Tibial artery (tissue), 4 donors: ENCODE measurements around the gene SLC16A9.

Source experiments
- DNase-seq, 2 donors: peaks; one replicate each; pipeline ENCODE4 v3.0.0-alpha.2; 2019
- H3K27ac ChIP-seq, 2 donors: fragments of 200-600 bp; sonication (generic) in 1 of 2; 1 replicate in 1 of 2; 2 replicates in 1 of 2; pipeline ENCODE4 v1.5.1; 2018 to 2019; ENCODE audit warnings: mild to moderate bottlenecking in 1 of 2
- H3K27me3 ChIP-seq, 2 donors: fragments of 200-600 bp; sonication (generic) in 1 of 2; one replicate each; pipeline versions ENCODE4 v1.5.1 to v1.6.0; 2016 to 2019
- H3K36me3 ChIP-seq, 3 donors: fragments of 200-600 bp; sonication (generic) in 2 of 3; one replicate each; pipeline ENCODE4 v1.5.1; 2016 to 2019; ENCODE audit warnings: mild to moderate bottlenecking in 2 of 3
- H3K4me1 ChIP-seq, 4 donors: fragments of 200-600 bp; sonication (generic) in 2 of 4; 1 replicate in 3 of 4; 2 replicates in 1 of 4; pipeline ENCODE4 v1.5.1; 2016 to 2019
- H3K4me3 ChIP-seq, 2 donors: fragments of 200-600 bp; sonication (generic) in 1 of 2; 1 replicate in 1 of 2; 2 replicates in 1 of 2; pipeline ENCODE4 v1.5.1; 2018 to 2019; ENCODE audit warnings: mild to moderate bottlenecking in 2 of 2
- H3K9me3 ChIP-seq, 3 donors: fragments of 200-600 bp; sonication (generic) in 1 of 3; one replicate each; pipeline ENCODE4 v1.5.1; 2016 to 2019
- intact Hi-C: fragments of 100-400 bp; cut with DNase I; formaldehyde crosslinking; loops from one replicate; pipeline ENCODE4 v1.15.0; 2023; ENCODE audit warnings: low total_unique reads
- TF ChIP-seq, protein P1 (sequence below), 2 experiments: fragments of 200-600 bp in 1 of 2; fragments of 450-650 bp in 1 of 2; IDR thresholded peaks; one replicate each; pipeline ENCODE4 v1.5.1; 2017 to 2019; ENCODE audit warnings: antibody characterized with exemption in 2 of 2, mild to moderate bottlenecking in 1 of 2, moderate library complexity in 1 of 2

The SLC16A9 gene

DNA sequence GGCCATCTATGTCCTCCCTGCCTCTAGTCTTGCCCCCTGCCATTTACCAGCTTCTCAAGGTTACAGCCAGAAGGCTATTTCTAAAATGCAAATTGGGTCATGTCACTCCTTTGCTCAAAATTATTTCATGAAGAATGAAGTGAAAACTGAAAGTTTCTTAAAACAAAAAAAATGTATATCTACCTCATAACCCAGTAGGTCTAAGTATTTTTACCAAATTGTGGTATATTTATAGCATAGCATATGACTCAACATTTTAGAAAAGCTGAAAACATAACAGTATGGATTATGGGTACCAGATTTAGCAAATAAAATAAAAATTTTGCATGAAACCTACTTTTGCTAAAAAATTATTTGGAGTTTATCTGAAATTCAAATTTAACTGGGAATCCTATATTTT, 78.4 kb downstream of the SLC16A9 start:
- Histone ChIP-seq H3K27ac (no peak overlapping the region), H3K27me3 (no peaks in the 10 kb centered on the region), H3K36me3 (no peaks in the 10 kb centered on the region), H3K4me1 (no peaks in the 10 kb centered on the region), H3K4me3 (no peak overlapping the region), H3K9me3 (no peaks in the 10 kb centered on the region)
- TF ChIP-seq, protein P1, sequence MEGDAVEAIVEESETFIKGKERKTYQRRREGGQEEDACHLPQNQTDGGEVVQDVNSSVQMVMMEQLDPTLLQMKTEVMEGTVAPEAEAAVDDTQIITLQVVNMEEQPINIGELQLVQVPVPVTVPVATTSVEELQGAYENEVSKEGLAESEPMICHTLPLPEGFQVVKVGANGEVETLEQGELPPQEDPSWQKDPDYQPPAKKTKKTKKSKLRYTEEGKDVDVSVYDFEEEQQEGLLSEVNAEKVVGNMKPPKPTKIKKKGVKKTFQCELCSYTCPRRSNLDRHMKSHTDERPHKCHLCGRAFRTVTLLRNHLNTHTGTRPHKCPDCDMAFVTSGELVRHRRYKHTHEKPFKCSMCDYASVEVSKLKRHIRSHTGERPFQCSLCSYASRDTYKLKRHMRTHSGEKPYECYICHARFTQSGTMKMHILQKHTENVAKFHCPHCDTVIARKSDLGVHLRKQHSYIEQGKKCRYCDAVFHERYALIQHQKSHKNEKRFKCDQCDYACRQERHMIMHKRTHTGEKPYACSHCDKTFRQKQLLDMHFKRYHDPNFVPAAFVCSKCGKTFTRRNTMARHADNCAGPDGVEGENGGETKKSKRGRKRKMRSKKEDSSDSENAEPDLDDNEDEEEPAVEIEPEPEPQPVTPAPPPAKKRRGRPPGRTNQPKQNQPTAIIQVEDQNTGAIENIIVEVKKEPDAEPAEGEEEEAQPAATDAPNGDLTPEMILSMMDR (IDR thresholded peaks at IDR 0.05) = no peak
- no peak for DNase-seq
- intact Hi-C loops = loop anchor here (5.0 to 10.0 kb wide), 2 partner anchors 76 to 174 kb away; partner anchors contain the start of gene SLC16A9

DNA sequence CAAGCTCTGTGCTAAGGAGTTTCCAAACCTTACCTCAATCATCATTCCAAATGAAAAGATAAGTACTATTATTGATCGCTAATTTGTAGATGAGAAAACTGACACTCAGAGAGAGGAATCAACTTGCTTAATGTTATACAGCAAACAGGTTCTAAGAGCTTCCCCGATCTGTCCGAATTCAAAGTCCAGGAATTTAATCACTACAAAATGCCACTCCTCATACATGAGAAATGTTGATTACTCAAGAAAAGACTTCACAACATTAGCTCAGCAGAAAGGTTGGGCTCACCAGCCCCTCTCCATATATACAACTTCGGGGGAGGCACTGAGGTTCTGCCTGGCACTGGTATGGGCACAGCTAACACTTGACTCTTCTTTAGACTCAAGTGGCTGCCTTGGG, 80.7 kb downstream of the SLC16A9 start:
- TF ChIP-seq, protein P1 (IDR thresholded peaks at IDR 0.05) = no peak
- no peaks in the 10 kb centered on the region for H3K4me1 ChIP-seq
- intact Hi-C loops = loop anchor here (5.0 to 10.0 kb wide), 3 partner anchors 206 to 586 kb away; no protein-coding TSS in a partner anchor
- no peaks in the 10 kb centered on the region for H3K36me3 ChIP-seq
- no peaks in the 10 kb centered on the region for H3K9me3 ChIP-seq
- no peak overlapping the region for H3K27ac ChIP-seq
- no peak overlapping the region for H3K4me3 ChIP-seq
- H3K27me3 ChIP-seq = no peaks in the 10 kb centered on the region
- DNase-seq = no peak

DNA sequence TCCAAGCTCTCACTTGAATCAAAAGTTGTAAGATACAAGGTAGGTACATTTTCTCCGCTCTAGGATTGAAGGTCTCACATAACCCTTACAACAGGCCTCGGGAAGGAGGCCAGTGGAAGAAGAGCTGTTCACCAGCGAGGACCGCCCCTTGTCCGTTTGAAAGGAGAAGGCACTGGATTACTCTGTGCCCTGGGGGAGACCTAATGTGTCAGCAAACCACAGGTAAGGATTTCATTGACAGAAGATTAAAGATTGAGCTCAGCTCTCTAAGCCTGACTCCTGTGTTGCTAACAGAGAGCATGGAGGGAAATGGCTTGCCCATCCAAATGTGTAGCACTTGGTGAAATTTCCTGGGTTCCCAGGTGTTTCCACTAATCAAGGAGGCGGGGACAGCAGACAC, 81.2 kb downstream of the SLC16A9 start:
- Histone ChIP-seq H3K36me3 (no peaks in the 10 kb centered on the region), H3K4me1 (no peaks in the 10 kb centered on the region), H3K27me3 (no peaks in the 10 kb centered on the region), H3K4me3 (no peak overlapping the region), H3K9me3 (no peaks in the 10 kb centered on the region), H3K27ac (no peak overlapping the region)
- no peak for DNase-seq
- TF ChIP-seq, protein P1 (IDR thresholded peaks at IDR 0.05) = no peak
- intact Hi-C loops = loop anchor here (5.0 to 10.0 kb wide), 3 partner anchors 206 to 586 kb away; no protein-coding TSS in a partner anchor

DNA sequence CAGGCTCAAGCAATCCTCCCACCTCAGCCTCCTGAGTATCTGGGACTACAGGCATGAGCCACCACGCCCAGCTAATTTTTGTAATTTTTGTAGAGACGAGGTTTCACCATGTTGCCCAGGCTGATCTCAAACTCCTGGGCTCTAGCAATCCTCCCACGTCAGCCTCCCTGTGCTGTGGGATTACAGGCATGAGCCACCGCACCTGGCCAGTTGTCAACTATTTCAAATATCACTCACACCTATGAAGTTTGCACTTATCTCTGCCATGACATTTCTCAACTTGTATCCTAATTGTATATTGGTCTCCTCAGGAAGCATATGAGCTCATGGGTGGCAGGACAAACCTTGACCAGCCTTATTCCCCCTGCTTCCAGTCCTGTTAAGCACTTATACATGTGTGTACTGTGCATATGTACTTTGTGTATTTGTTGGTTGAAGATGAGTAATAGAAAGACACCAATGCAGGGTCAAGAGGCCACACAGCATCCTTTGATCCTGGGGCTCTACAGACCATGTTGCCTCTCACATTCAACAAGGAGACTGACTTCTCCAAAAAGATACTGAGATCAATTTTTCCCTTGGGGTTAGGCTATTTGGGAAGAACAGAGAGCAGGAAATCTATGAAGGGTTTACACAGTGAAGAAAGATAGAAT, 82.2 kb downstream of the SLC16A9 start:
- no peak overlapping the region for H3K27ac ChIP-seq
- no peaks in the 10 kb centered on the region for H3K27me3 ChIP-seq
- H3K4me1 ChIP-seq = no peaks in the 10 kb centered on the region
- no peaks in the 10 kb centered on the region for H3K36me3 ChIP-seq
- TF ChIP-seq, protein P1 (IDR thresholded peaks at IDR 0.05) = no peak
- H3K4me3 ChIP-seq = no peak overlapping the region
- DNase-seq = no peak
- H3K9me3 ChIP-seq = no peaks in the 10 kb centered on the region
- intact Hi-C loops = loop anchor here (5.0 to 10.0 kb wide), 3 partner anchors 207 to 587 kb away; no protein-coding TSS in a partner anchor

DNA sequence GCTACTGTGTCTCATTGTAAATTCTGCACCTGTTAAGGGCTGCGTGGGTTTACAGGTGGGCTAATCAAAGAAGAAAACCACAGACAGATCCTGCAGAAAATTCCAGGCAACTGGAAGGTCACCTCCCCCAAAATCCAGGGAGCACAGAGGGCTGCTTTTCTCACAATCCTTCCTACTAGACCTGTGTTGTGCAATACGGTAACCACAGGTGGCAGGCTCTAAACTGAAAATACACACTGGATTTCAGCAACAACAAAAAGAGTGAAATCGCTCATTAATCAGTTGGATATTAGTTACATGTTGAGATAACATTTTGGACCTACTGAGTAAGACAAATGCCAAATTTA, 83.2 kb downstream of the SLC16A9 start:
- H3K4me1 ChIP-seq = no peaks in the 10 kb centered on the region
- TF ChIP-seq, protein P1 (IDR thresholded peaks at IDR 0.05) = no peak
- no peaks in the 10 kb centered on the region for H3K36me3 ChIP-seq
- H3K4me3 ChIP-seq = no peak overlapping the region
- H3K9me3 ChIP-seq = no peaks in the 10 kb centered on the region
- intact Hi-C loops = loop anchor here (5.0 to 10.0 kb wide), 3 partner anchors 208 to 588 kb away; no protein-coding TSS in a partner anchor
- no peak for DNase-seq
- no peak overlapping the region for H3K27ac ChIP-seq
- H3K27me3 ChIP-seq = no peaks in the 10 kb centered on the region
